ENCODE data around the gene LTB4R. TPM values are rescaled to one million over a fixed set of nuclear protein-coding genes. Genes with fewer than 3 reads are reported as not detected.

The LTB4R gene
- total RNA-seq, 1 donor from 2014 or later: 10.7 TPM

DNA sequence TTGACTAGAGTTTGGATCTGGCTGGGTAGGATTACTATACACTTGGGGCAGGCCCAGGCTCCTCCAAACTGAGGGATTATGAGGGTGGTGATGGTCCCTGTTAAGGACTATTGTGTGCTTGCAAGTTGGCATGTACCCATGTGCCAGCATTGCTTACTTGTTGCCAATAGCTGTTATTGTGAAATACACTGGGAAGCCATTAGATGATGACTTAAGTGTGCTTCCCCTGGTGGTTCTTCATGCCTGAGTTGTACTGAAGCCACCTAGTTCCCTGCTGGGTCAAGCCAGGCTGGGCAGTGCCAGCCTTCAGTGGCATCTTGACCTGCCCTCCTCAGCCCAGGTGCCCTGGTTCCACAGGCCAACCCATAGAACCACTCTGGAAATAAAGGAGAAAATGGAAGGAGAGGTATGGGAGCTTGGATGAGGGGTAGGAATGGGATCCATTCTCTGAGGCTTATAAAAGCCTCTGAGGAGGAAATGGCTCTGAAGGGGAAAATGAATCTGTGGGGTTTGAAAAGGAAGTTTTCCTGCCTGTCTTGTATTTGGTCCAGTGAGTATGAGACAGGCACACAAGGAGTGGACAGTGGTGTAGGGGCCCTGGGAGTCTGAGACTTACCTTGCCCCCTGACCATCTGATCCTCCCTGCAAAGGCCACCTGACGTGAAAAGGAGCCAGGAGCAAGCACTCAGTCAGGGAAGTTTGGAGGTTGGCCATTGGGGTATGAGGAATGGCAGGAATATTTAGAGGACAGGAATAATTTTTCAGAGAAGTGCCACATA lies 724 bp downstream of the LTB4R start:
- Mint-ChIP-seq H3K4me1 (ENCODE audit: low read depth) (peaks cover 57% of the 10 kb centered on the region), H3K27me3 (ENCODE audit: low read depth) (no peaks in the 10 kb centered on the region), H3K36me3 (ENCODE audit: low read depth) (peaks cover 53% of the 10 kb centered on the region), H3K27ac (peak overlapping the region; percentile 82), H3K9me3 (no peaks in the 10 kb centered on the region), H3K4me3 (ENCODE audit: low read depth) (peak overlapping the region; percentile 81)
- intact Hi-C loops (cut with micrococcal nuclease): no loop called here
- no peak for DNase-seq (ENCODE audit: low spot score)

DNA sequence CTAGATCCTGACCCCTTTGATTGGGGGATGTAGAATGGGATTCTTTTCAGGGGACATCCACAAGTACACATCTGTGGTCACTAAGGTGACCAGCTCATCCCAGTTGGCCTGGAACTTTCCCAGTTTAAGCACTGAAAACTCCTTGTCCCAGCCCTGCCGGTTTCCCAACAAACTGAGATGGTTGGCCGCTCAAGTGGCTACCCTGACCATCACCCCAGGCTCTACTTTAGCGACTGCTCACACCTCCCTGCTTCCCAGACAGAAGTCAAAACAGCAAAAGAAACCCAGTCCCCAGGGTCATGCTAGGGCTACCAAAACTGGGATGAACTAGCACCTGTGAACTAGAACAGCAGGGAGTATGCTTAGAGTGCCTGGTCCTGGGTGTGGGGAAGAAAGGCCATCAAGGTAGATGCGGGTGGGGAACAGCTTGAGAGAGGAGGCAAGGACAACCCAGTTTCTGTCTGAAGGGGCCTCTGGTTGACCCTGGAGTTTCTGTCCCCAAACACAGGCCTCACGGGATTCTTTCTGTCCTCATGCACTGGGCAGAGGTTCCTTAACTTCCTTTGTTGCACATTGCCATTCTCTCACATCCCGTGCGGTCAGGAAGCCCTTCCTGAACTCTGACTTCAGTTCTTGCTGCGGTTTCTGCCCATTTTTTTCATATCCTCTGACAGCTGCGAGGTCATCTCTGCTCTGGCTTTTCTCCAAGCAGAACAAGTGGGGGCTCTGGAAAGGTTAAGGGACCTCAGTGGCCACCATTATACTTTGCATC lies 1.6 kb downstream of the LTB4R start:
- H3K36me3 Mint-ChIP-seq (ENCODE audit: low read depth): peaks cover 47% of the 10 kb centered on the region
- H3K4me3 Mint-ChIP-seq (ENCODE audit: low read depth): peak overlapping the region; percentile 81
- H3K9me3 Mint-ChIP-seq: no peaks in the 10 kb centered on the region
- H3K27me3 Mint-ChIP-seq (ENCODE audit: low read depth): no peaks in the 10 kb centered on the region
- H3K27ac Mint-ChIP-seq: peak overlapping the region; percentile 82
- intact Hi-C loops (cut with micrococcal nuclease): no loop called here
- DNase-seq (ENCODE audit: low spot score): peak; percentile 39
- peaks cover 60% of the 10 kb centered on the region for H3K4me1 Mint-ChIP-seq (ENCODE audit: low read depth)

DNA sequence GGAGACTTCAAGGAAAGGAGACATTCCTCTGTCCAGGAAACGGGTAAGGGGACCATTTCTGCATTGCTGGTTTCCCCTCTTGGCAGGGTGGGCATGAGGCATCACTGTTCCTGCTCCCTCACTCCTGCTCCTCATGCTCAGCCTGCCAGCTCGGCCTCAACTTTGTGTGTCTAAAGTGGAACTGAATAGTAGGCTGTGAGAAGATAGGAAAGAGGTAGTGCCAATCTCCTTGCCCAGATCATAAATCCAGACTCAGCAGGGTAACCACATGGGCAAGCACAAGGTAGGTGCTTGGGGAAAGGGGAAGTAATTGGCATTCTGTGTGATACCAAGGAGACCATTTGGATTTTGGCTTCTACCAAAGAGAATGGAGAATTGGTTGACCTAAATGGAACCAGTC lies 2.6 kb downstream of the LTB4R start:
- Mint-ChIP-seq H3K4me3 (ENCODE audit: low read depth) (peak overlapping the region; percentile 57), H3K36me3 (ENCODE audit: low read depth) (peaks cover 40% of the 10 kb centered on the region), H3K9me3 (no peaks in the 10 kb centered on the region), H3K27ac (peak overlapping the region; percentile 56), H3K4me1 (ENCODE audit: low read depth) (peaks cover 55% of the 10 kb centered on the region), H3K27me3 (ENCODE audit: low read depth) (no peaks in the 10 kb centered on the region)
- no peak for DNase-seq (ENCODE audit: low spot score)
- intact Hi-C loops (cut with micrococcal nuclease): loop anchor here (2.0 kb wide), 1 partner anchor 19 kb away; no protein-coding TSS in a partner anchor

DNA sequence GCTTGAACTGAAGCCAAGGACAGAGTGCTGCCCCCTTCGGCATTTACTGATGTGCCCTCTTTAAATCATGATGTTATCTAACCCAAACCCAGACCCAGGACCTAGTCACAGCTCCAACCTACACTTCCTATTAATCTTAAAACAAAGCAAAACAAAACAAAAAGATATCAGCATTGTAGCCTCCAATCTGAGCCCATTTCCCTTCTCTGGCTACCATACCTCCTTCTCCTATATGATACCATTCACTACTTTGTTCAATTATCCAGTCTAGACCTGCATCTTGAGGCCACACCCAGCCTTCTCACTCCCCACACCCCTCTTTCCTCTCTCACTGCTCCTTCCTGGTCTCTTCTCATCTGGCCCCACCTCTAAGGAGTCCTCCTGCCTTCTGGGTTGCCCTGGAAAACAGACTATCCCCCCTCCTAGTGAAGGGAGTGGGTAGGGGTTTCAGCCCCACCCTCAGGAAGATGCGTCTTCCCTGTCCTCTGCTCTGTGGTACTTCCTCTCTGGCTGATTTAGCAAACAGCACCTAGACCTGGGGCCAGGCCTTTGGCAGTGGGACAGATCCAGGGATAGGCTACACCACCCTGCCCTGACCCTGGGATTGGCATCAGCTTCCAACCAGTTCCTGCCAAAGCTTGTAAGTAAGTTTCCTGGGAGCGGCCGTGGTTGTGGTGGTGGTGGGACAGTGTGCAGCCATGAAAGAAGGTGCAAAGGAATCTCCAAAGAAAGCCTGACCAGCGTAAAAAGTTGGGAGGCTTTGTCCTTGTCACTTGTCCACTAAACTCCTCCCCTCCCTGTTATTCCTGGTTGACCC lies 3.3 kb downstream of the LTB4R start:
- Mint-ChIP-seq H3K4me3 (ENCODE audit: low read depth) (no peak overlapping the region), H3K36me3 (ENCODE audit: low read depth) (peaks cover 34% of the 10 kb centered on the region), H3K4me1 (ENCODE audit: low read depth) (peaks cover 50% of the 10 kb centered on the region), H3K9me3 (no peaks in the 10 kb centered on the region), H3K27ac (peak overlapping the region; percentile 20), H3K27me3 (ENCODE audit: low read depth) (peaks cover 3% of the 10 kb centered on the region)
- DNase-seq (ENCODE audit: low spot score): no peak
- intact Hi-C loops (cut with micrococcal nuclease): loop anchor here (2.0 kb wide), 1 partner anchor 18 kb away; no protein-coding TSS in a partner anchor

DNA sequence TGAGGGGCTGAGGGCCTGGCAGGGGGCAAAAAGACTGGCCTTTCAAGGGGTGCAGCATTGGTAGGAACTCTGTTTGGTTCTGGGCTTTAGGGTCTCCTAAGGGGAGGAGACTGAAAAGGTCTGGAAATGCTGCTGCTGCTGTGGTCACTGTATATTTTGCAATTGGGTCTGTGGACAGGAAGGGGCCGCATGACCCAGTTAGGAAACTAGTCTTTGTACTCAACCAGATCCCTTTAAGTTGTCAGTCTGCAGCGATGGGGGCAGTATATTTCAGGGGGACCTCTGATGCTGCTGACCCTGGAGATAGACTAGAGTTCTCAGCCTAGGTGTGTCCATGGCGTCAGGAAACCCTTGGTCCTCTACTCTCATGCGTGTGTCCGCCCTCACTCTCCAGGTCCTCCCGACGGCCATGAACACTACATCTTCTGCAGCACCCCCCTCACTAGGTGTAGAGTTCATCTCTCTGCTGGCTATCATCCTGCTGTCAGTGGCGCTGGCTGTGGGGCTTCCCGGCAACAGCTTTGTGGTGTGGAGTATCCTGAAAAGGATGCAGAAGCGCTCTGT lies 4.0 kb downstream of the LTB4R start:
- Mint-ChIP-seq H3K4me1 (ENCODE audit: low read depth) (peaks cover 46% of the 10 kb centered on the region), H3K36me3 (ENCODE audit: low read depth) (peaks cover 30% of the 10 kb centered on the region), H3K9me3 (no peaks in the 10 kb centered on the region), H3K27me3 (ENCODE audit: low read depth) (peaks cover 10% of the 10 kb centered on the region), H3K27ac (no peak overlapping the region), H3K4me3 (ENCODE audit: low read depth) (no peak overlapping the region)
- no peak for DNase-seq (ENCODE audit: low spot score)
- intact Hi-C loops (cut with micrococcal nuclease): loop anchor here (2.0 kb wide), 1 partner anchor 17 kb away; no protein-coding TSS in a partner anchor

DNA sequence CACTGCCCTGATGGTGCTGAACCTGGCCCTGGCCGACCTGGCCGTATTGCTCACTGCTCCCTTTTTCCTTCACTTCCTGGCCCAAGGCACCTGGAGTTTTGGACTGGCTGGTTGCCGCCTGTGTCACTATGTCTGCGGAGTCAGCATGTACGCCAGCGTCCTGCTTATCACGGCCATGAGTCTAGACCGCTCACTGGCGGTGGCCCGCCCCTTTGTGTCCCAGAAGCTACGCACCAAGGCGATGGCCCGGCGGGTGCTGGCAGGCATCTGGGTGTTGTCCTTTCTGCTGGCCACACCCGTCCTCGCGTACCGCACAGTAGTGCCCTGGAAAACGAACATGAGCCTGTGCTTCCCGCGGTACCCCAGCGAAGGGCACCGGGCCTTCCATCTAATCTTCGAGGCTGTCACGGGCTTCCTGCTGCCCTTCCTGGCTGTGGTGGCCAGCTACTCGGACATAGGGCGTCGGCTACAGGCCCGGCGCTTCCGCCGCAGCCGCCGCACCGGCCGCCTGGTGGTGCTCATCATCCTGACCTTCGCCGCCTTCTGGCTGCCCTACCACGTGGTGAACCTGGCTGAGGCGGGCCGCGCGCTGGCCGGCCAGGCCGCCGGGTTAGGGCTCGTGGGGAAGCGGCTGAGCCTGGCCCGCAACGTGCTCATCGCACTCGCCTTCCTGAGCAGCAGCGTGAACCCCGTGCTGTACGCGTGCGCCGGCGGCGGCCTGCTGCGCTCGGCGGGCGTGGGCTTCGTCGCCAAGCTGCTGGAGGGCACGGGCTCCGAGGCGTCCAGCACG lies 4.7 kb downstream of the LTB4R start:
- H3K27ac Mint-ChIP-seq: no peak overlapping the region
- peaks cover 45% of the 10 kb centered on the region for H3K4me1 Mint-ChIP-seq (ENCODE audit: low read depth)
- H3K9me3 Mint-ChIP-seq: no peaks in the 10 kb centered on the region
- no peak overlapping the region for H3K4me3 Mint-ChIP-seq (ENCODE audit: low read depth)
- intact Hi-C loops (cut with micrococcal nuclease): loop anchor here (2.0 kb wide), 1 partner anchor 17 kb away; no protein-coding TSS in a partner anchor
- no peak for DNase-seq (ENCODE audit: low spot score)
- H3K36me3 Mint-ChIP-seq (ENCODE audit: low read depth): peaks cover 30% of the 10 kb centered on the region
- H3K27me3 Mint-ChIP-seq (ENCODE audit: low read depth): peaks cover 11% of the 10 kb centered on the region

DNA sequence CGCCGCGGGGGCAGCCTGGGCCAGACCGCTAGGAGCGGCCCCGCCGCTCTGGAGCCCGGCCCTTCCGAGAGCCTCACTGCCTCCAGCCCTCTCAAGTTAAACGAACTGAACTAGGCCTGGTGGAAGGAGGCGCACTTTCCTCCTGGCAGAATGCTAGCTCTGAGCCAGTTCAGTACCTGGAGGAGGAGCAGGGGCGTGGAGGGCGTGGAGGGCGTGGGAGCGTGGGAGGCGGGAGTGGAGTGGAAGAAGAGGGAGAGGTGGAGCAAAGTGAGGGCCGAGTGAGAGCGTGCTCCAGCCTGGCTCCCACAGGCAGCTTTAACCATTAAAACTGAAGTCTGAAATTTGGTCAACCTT lies 5.3 kb downstream of the LTB4R start:
- peaks cover 30% of the 10 kb centered on the region for H3K36me3 Mint-ChIP-seq (ENCODE audit: low read depth)
- H3K27ac Mint-ChIP-seq: no peak overlapping the region
- no peak for DNase-seq (ENCODE audit: low spot score)
- peaks cover 11% of the 10 kb centered on the region for H3K27me3 Mint-ChIP-seq (ENCODE audit: low read depth)
- intact Hi-C loops (cut with micrococcal nuclease): no loop called here
- peaks cover 45% of the 10 kb centered on the region for H3K4me1 Mint-ChIP-seq (ENCODE audit: low read depth)
- H3K4me3 Mint-ChIP-seq (ENCODE audit: low read depth): no peak overlapping the region
- H3K9me3 Mint-ChIP-seq: no peaks in the 10 kb centered on the region

DNA sequence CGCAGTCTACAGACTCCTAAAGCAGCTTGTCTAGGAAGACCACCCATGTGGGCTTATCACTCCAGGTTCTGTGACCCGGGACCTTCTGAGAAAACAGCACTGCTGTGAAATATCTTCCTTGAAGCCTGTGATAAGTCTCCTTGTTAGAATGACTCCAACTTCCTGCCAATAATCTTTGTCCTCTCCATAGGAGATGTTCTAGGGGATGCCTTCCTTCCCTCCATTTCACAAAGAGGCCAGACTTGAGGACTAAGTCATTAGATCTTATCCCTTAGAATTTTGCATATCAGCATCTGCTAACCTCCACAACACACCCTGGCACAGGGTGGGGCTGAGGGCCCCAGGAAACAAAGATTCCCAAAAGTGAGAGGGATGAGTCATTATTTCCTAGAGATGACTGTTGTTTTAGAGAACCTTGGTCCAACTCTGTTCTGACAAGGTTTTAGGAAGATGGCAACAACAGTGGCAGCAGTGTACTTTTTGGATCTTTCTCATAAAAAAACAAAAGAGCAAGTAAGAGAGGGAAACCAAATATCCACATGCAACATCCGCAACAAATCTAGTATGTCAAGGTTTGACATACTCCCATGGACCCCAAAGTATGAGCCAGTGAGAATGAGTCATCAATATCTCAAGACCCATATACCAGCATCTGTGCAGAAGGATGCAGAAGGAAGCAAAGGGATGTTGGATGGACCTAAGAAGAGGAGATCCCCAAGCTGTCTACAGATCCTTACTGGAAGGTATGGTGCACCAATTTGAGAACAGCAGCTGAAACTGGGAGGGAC lies 6.0 kb downstream of the LTB4R start:
- Mint-ChIP-seq H3K36me3 (ENCODE audit: low read depth) (peaks cover 26% of the 10 kb centered on the region), H3K27me3 (ENCODE audit: low read depth) (peaks cover 11% of the 10 kb centered on the region), H3K4me3 (ENCODE audit: low read depth) (no peak overlapping the region), H3K4me1 (ENCODE audit: low read depth) (peaks cover 37% of the 10 kb centered on the region), H3K9me3 (no peaks in the 10 kb centered on the region), H3K27ac (peak overlapping the region; percentile 16)
- DNase-seq (ENCODE audit: low spot score): no peak
- intact Hi-C loops (cut with micrococcal nuclease): no loop called here

DNA sequence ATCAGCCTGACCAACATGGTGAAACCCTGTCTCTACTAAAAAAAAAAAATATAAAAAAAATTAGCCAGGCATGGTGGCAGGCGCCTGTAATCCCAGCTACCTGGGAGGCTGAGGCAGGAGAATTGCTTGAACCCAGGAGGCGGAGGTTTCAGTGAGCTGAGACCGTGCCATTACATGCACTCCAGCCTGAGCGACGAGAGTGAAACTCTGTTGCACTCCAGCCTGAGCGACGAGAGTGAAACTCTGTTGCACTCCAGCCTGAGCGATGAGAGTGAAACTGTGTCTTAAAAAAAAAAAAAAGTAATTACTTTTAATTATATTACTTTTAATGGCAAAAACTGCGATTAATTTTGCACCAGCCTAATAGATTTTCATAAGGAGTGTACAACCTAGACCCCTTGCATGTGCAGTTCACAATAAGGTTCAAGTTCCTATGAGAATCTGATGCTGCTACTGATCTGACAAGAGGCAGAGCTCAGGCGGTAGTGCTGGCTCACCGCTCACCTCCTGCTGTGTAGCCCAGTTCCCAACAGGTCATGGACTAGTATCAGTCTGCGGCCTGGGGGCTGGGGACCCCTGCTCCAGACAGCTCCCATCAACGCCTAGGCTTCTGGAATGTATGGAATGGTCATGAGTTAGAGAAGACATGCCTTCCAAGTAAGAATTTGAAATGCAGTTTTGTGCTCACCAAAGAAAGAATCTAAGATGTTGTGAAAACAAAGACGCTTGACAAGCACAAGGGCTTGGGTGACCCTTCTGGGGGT lies 10.1 kb downstream of the LTB4R start:
- peaks cover 15% of the 10 kb centered on the region for H3K4me1 Mint-ChIP-seq (ENCODE audit: low read depth)
- H3K27ac Mint-ChIP-seq: no peak overlapping the region
- no peaks in the 10 kb centered on the region for H3K9me3 Mint-ChIP-seq
- intact Hi-C loops (cut with micrococcal nuclease): no loop called here
- peaks cover 11% of the 10 kb centered on the region for H3K27me3 Mint-ChIP-seq (ENCODE audit: low read depth)
- H3K4me3 Mint-ChIP-seq (ENCODE audit: low read depth): no peak overlapping the region
- DNase-seq (ENCODE audit: low spot score): no peak
- peaks cover 3% of the 10 kb centered on the region for H3K36me3 Mint-ChIP-seq (ENCODE audit: low read depth)

DNA sequence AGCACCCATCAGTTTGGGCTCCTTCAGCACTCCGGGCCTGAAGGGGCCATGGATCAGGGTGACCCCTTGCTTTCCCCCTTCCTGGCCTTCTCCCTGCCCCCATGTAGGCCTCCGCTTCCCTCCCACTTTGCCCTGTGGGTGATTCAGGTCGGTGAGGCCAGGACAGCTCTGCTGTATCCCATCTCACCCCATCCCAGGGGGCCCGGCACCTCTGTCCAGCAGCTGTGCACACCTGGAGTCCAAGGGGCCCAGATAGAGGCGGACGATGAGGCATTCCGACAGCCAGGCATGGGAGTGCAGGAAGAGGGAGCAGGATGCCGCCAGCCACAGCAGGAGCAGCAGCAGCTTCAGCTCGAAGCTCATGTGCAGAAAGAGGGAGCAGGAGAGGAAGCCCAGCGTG lies 11.4 kb downstream of the LTB4R start:
- DNase-seq (ENCODE audit: low spot score): no peak
- intact Hi-C loops (cut with micrococcal nuclease): no loop called here
- no peak overlapping the region for H3K4me3 Mint-ChIP-seq (ENCODE audit: low read depth)
- no peaks in the 10 kb centered on the region for H3K9me3 Mint-ChIP-seq
- H3K36me3 Mint-ChIP-seq (ENCODE audit: low read depth): no peaks in the 10 kb centered on the region
- H3K27ac Mint-ChIP-seq: no peak overlapping the region
- peaks cover 11% of the 10 kb centered on the region for H3K27me3 Mint-ChIP-seq (ENCODE audit: low read depth)
- peaks cover 12% of the 10 kb centered on the region for H3K4me1 Mint-ChIP-seq (ENCODE audit: low read depth)

DNA sequence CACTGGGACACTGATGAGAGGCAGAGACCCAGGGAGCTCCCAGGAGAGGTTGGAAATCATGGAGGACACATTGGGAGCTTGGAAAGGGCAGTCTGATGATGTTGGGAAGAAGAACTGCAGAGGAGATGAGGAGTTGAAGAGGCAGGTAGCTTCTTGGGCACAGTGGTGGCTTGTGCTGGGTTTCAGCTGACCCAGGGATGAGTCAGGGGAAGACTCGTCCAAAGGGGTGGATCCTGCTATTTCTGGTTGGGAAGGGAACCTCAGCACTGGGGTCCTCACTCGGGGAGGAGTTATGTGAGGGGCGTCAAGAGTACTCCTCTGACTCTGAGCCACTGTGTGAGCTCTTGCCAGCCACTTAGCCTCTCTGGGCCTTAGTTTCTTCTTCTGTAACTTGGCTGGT lies 12.0 kb downstream of the LTB4R start:
- H3K9me3 Mint-ChIP-seq: no peaks in the 10 kb centered on the region
- no peak overlapping the region for H3K4me3 Mint-ChIP-seq (ENCODE audit: low read depth)
- H3K4me1 Mint-ChIP-seq (ENCODE audit: low read depth): peaks cover 9% of the 10 kb centered on the region

More for the DNA sequence above, 12.0 kb downstream of the LTB4R start:
- DNase-seq (ENCODE audit: low spot score): no peak
- no peaks in the 10 kb centered on the region for H3K36me3 Mint-ChIP-seq (ENCODE audit: low read depth)
- H3K27me3 Mint-ChIP-seq (ENCODE audit: low read depth): peaks cover 11% of the 10 kb centered on the region
- intact Hi-C loops (cut with micrococcal nuclease): no loop called here
- H3K27ac Mint-ChIP-seq: no peak overlapping the region
